Tibial nerve (tissue), 3 donors: ENCODE measurements around the gene AUTS2.

Source experiments
- CTCF ChIP-seq, 5 experiments: fragments of 200-600 bp in 3 of 5; fragments of 450-650 bp in 2 of 5; sonication (generic) in 3 of 5; IDR thresholded peaks; one replicate each; pipeline ENCODE4 v1.5.1; 2016 to 2019; ENCODE audit warnings: antibody characterized with exemption in 5 of 5, mild to moderate bottlenecking in 3 of 5, moderate library complexity in 2 of 5
- POLR2A ChIP-seq, 2 donors: fragments of 450-650 bp; IDR thresholded peaks; one replicate each; pipeline ENCODE4 v1.6.1; 2017; ENCODE audit warnings: antibody characterized with exemption in 2 of 2, mild to moderate bottlenecking in 2 of 2, moderate library complexity in 2 of 2

GRCh38 chr7:70338015-70338414 lies 739.7 kb downstream of the AUTS2 start:
- TF ChIP-seq CTCF (IDR thresholded peaks at IDR 0.05) (no peak), POLR2A (IDR thresholded peaks at IDR 0.05) (no peak)
